C4-2B (cell line): ENCODE results near the gene DACT3.

Source experiments
- H3K27ac ChIP-seq: fragments of 450-650 bp; 2 replicates; pipeline ENCODE4 v1.5.1; 2017
- ZFX ChIP-seq: fragments of 450-650 bp; IDR thresholded peaks from 2 replicates; pipeline ENCODE4 v1.6.1; 2017
- TF ChIP-seq, protein P1 (sequence below): fragments of 450-650 bp; conservative IDR thresholded peaks from 2 replicates; pipeline ENCODE4 v1.5.1; 2017; ENCODE audit warnings: mild to moderate bottlenecking

The DACT3 gene

GRCh38 chr19:46650445-46650844 is 10.5 kb downstream of the DACT3 start:
- H3K27ac ChIP-seq = no peak overlapping the region
- TF ChIP-seq, protein P1, sequence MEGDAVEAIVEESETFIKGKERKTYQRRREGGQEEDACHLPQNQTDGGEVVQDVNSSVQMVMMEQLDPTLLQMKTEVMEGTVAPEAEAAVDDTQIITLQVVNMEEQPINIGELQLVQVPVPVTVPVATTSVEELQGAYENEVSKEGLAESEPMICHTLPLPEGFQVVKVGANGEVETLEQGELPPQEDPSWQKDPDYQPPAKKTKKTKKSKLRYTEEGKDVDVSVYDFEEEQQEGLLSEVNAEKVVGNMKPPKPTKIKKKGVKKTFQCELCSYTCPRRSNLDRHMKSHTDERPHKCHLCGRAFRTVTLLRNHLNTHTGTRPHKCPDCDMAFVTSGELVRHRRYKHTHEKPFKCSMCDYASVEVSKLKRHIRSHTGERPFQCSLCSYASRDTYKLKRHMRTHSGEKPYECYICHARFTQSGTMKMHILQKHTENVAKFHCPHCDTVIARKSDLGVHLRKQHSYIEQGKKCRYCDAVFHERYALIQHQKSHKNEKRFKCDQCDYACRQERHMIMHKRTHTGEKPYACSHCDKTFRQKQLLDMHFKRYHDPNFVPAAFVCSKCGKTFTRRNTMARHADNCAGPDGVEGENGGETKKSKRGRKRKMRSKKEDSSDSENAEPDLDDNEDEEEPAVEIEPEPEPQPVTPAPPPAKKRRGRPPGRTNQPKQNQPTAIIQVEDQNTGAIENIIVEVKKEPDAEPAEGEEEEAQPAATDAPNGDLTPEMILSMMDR = no peak
- no peak for TF ChIP-seq ZFX

DNA sequence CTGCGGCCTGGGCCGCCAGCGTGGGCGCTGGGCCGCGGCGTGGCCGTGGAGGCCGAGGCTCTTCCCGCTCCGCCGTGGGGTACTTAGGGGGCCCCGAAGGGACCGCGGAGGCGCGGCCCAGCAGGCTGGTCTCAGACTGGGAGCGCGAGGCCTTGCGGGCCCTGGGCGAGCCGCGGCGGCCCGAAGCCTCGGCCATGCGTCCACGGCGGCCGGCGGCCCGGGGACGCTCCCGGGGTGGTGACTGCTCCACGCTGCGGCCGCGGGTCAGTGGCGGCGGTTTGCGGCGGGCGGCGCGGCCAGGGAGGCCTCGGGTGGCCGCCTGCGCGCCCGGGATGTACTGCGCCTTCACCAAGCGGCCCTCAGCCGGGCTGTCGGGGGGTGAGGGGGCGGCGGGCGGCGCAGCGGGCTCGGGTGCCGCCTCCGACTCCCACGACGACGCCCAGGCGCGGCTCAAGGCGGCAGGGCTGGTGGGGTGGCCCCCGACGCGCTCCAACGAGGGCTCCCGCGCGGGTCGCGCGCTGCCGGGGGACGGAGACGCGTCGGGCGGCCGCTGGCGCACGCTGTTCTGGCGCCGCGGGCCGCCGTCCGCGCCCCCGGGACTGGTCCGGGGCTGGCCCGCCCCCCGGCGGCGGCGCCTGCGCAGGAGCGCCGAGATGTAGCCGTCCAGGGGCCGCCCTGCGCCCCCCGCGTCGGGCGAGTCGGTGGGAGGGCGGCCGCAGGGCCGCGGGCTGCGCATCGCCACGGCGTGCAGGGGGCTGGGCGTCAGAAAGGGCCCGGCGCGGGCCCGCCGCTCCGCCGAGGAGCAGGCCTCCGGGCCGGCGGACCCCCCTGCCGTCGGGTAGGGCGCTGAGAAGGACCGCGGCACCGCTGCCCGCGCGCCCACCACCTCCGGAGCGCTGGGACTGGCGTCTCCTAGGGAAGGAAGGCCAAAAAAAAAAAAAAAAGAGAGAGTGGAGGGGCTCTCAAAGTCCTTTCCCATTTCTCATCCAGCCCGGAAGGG is 11.7 kb downstream of the DACT3 start:
- H3K27ac ChIP-seq = no peak overlapping the region
- TF ChIP-seq, protein P1 = no peak
- TF ChIP-seq ZFX = no peak

GRCh38 chr19:46648060-46648960 is 12.7 kb downstream of the DACT3 start:
- no peak overlapping the region for H3K27ac ChIP-seq
- TF ChIP-seq ZFX = no peak
- TF ChIP-seq, protein P1 = no peak

DNA sequence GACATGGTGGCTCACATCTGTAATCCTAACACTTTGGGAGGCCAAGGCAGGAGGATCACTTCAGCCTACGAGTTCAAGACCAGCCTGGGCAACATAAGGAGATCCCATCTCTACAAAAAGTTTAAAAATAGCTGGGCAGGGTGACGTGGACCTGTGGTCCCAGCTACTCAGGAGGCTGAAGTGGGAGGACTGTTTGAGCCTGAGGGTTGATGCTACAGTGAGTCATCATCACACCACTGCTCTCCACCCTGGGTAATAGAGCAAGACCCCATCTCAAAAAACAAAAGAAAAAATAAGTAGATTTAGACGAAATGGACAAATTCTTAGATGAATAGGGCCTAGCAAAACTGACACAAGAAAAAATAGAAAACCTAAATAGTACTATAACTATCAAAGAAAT is 14.6 kb downstream of the DACT3 start:
- TF ChIP-seq ZFX = no peak
- TF ChIP-seq, protein P1 = no peak
- no peak overlapping the region for H3K27ac ChIP-seq

- no peak overlapping the region for H3K27ac ChIP-seq
- no peak for TF ChIP-seq ZFX
- TF ChIP-seq, protein P1 = no peak
Observed at GRCh38 chr19:46644720-46645119, 16.3 kb downstream of the DACT3 start.

DNA sequence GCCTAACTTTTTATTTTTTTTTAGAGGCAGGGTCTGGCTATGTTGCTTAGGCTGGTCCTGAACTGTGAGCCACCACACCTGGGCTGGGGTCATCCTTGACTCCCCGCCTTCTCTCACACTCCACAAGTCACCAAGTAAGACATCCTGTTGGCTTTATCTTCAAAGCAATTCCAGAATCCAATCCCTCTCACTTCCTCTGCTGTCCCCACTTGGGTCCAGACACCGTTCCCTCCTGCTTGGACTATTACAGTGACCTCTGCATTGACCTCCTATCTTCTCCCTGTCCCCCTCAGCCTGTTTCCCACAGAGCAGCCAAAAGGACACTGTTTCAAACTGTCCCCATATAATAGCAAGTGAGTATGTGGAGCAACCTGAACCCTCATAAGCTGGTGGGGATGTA is 20.3 kb downstream of the DACT3 start:
- TF ChIP-seq, protein P1 = no peak
- TF ChIP-seq ZFX = no peak
- no peak overlapping the region for H3K27ac ChIP-seq
